ENCODE measurements around the gene MEF2B.
"Not testable (repeated sequence)": the region's sequence is repeated elsewhere in the genome, so short reads cannot be mapped to it uniquely, and the experiment has no call there.

The MEF2B gene

GRCh38 chr19:19110410-19111135 lies 59.5 kb downstream of the MEF2B start:
- H3K27me3 ChIP-seq: peaks cover 6% of the 10 kb centered on the region; the same call in 1 of the 2 replicates
- no peaks in the 10 kb centered on the region; the same call in 1 of the 2 replicates for H3K36me3 ChIP-seq
- H3K9me3 ChIP-seq: no peaks in the 10 kb centered on the region
- peak; percentile 72 for DNase-seq
- peak; percentile 55 for TF ChIP-seq CTCF (IDR thresholded peaks at IDR 0.05; ENCODE audit: low read depth, low read length)
- H3K4me1 ChIP-seq: peaks cover 6% of the 10 kb centered on the region; the same call in 1 of the 2 replicates
- peak overlapping the region; percentile 4; the same call in 1 of the 2 replicates for H3K4me3 ChIP-seq (ENCODE audit: low read depth, low read length)

- Histone ChIP-seq H3K27me3 (peaks cover 6% of the 10 kb centered on the region; the same call in 1 of the 2 replicates), H3K9me3 (no peaks in the 10 kb centered on the region), H3K4me3 (ENCODE audit: low read depth, low read length) (no peak overlapping the region), H3K4me1 (peaks cover 6% of the 10 kb centered on the region; the same call in 1 of the 2 replicates), H3K36me3 (no peaks in the 10 kb centered on the region; the same call in 1 of the 2 replicates)
- no peak for DNase-seq
- TF ChIP-seq CTCF (IDR thresholded peaks at IDR 0.05; ENCODE audit: low read depth, low read length): no peak
Observed at GRCh38 chr19:19109601-19110000, 60.5 kb downstream of the MEF2B start.

GRCh38 chr19:19107654-19108053 lies 62.4 kb downstream of the MEF2B start:
- TF ChIP-seq CTCF (IDR thresholded peaks at IDR 0.05; ENCODE audit: low read depth, low read length): no peak
- DNase-seq: no peak
- Histone ChIP-seq H3K27me3 (peaks cover 6% of the 10 kb centered on the region; the same call in 1 of the 2 replicates), H3K36me3 (no peaks in the 10 kb centered on the region), H3K4me3 (ENCODE audit: low read depth, low read length) (no peak overlapping the region), H3K4me1 (peaks cover 4% of the 10 kb centered on the region; the same call in 1 of the 2 replicates), H3K9me3 (no peaks in the 10 kb centered on the region)

GRCh38 chr19:19106938-19107337 lies 63.1 kb downstream of the MEF2B start:
- H3K27me3 ChIP-seq; H3K4me3 ChIP-seq (ENCODE audit: low read depth, low read length); H3K4me1 ChIP-seq; H3K36me3 ChIP-seq; DNase-seq; H3K9me3 ChIP-seq: not testable (repeated sequence)

GRCh38 chr19:19106056-19106551 lies 64.0 kb downstream of the MEF2B start:
- H3K36me3 ChIP-seq: no peaks in the 10 kb centered on the region
- H3K4me1 ChIP-seq: peaks cover 4% of the 10 kb centered on the region; the same call in 1 of the 2 replicates
- DNase-seq: peak; percentile 51
- peaks cover 6% of the 10 kb centered on the region; the same call in 1 of the 2 replicates for H3K27me3 ChIP-seq
- H3K4me3 ChIP-seq (ENCODE audit: low read depth, low read length): peak overlapping the region; percentile 56
- TF ChIP-seq CTCF (IDR thresholded peaks at IDR 0.05; ENCODE audit: low read depth, low read length): no peak
- no peaks in the 10 kb centered on the region for H3K9me3 ChIP-seq

- DNase-seq: peak; percentile 76
- TF ChIP-seq CTCF (IDR thresholded peaks at IDR 0.05; ENCODE audit: low read depth, low read length): no peak
- Histone ChIP-seq H3K36me3 (no peaks in the 10 kb centered on the region), H3K4me1 (peaks cover 4% of the 10 kb centered on the region; the same call in 1 of the 2 replicates), H3K9me3 (no peaks in the 10 kb centered on the region), H3K4me3 (ENCODE audit: low read depth, low read length) (peak overlapping the region; percentile 56), H3K27me3 (peaks cover 3% of the 10 kb centered on the region; the same call in 1 of the 2 replicates)
Observed at GRCh38 chr19:19105365-19106055, 64.6 kb downstream of the MEF2B start.
